NCI-H2196 treated with DMSO at 0.1 percent for 48 hours (cell line): Measurements from ENCODE around the gene ADAMTS17.
"Not testable (repeated sequence)": the region's sequence is repeated elsewhere in the genome, so short reads cannot be mapped to it uniquely, and the experiment has no call there.

Source experiments
- DNase-seq: peaks from one replicate; lab custom pipeline; 2025; ENCODE audit not compliant: unreplicated experiment; lab: John Stamatoyannopoulos, UW

ADAMTS17 gene

DNA sequence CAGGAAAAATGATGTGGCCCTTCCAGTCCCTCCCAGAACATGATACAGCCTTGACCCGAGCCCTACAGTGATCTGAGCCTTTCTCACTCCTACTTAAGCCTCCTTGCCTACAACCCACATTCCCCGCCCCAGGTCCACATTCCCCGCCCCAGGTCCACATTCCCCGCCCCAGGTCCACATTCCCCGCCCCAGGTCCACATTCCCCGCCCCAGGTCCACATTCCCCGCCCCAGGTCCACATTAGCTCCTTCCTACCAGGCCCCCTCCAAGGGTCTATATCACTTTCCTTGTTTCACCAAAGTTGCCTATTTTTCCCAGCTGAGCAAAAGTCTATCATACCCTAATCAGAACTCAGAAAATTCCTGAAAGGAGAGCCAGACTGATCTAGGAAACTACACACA is 2.3 kb downstream of the ADAMTS17 start:
- DNase-seq: not testable (repeated sequence)

DNA sequence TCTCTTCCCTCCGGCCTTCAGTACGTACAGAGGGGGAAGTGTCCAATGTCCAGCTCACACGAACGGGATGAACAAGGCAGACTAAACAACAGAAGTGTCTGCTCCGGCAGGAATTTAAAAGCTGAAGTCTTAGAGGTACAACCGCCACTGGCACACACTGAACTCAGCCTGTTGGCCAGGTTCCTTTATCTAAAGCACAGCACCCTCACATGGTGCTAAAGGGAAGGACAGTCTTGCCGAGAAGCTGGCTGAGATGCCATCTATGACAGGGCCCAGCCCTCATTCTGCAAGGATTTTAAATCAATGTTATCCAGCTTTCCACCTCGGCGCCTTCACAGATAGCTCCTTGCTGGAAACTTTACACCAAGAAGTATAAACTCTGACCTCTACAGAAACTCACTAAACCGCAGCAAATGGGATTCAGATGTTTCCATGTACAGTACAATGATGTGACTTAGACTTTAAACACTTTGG is 2.8 kb downstream of the ADAMTS17 start:
- no peak for DNase-seq

DNA sequence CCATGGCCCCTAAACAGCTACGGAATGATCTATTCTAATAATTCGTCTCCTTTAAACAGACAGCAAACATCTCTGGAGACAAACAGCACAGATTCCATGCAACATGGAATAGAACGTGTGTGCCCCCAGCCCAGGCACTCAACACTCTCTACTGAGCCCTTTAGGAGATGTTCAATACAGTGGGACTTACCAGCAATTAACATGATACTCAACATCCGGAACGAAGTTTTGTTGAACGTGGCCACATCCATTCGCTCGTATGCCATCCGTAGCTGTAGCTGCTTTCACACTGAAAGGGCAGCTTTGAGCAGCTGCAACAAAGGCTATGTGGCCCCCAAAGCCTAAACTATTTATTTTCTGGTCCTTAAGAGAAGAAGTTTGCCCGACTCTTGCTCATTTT is 3.5 kb downstream of the ADAMTS17 start:
- DNase-seq: no peak

DNA sequence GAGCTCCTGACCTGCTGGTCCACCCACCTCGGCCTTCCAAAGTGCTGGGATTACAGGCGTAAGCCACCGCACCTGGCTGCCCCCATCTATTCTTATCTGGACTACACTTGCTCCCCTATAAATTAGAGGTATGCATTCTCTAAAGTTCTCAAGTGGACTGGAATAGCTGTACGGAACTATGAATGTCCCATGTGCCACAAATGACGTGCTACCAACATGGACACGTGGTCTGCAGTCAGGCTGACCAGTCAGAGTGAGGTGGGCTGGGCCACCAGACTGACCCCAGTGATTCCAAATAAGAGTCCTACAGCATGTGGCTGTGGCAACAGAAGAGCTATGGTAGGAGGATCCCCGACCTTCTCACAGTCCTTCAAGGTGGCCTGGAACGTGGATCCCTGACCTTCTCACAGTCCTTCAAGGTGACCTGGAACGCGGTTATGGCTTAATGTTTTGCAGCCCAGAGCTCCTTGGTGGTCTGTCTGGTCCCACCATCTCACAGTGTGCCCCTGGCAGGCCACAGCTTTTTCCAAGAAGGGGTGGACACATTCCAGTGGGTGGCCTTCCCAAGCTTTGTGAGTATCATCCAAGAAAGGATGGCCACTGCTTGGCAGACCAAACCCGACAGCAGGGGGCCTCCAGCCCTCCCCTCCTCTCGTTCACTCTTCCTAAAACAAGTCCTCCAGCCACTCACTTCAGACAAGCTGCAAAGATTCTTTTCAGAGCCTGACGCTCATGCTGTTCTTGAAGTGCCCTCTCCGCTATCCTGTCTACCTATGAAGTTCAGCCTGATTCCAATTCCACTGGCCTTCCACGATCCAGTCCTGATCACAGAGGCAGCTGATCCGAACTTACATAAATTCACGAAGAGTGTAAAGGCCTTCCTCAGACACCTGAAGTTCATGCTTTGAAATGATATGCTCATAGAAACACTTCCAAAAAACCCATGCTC is 4.4 kb downstream of the ADAMTS17 start:
- no peak for DNase-seq

GRCh38 chr15:100336061-100336460 is 5.7 kb downstream of the ADAMTS17 start:
- no peak for DNase-seq

DNA sequence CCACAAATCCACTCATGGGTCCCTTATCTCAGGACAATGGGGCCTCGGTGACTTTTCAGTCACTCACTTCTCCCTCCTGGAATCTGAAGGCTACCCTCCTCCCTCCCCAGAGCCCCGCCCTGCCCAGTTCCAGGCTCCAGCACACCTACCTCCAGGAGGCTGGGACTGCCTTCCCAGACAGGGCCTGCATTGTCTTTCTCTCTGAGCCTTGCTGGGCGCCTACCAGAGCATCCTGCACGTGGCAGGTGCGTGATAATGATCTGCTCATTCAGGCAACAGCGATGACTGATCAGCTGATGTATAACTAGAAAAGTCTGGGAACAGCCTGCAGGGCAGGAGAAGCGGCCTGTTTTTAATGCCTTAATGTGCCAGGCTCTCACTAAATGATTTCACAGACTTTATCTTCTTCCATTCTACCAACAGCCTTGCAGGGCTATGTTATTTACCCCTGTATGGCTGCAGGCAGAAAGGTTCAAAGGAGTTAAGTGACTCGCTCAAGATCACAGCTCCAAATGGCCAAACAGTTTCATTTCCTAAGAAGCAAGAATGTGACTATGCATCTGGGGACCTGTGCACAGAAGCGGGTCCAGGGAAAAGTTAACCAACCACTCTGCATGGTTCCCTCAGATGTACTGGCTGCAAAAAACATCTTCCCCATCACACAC is 6.3 kb downstream of the ADAMTS17 start:
- DNase-seq: no peak

DNA sequence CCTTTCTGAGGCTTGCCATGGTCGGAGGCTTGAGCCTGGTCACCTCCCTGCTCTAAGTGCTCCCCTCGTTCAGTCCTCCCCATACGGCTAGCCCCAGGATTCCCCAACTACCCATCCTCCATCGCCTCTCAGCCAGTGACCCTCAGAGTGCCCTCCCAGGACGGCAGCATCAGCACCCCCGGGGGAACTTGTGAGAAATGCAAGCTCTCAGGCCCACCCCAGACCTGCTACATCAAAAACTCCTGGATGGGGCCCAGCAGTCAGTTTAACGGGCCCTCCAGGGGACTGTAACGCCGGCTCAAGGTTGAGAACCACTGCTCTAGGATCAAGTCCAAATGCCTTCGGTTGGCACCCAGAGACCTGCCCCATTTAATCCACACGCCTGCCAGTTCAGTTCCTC is 6.9 kb downstream of the ADAMTS17 start:
- no peak for DNase-seq

GRCh38 chr15:100334456-100334855 is 7.3 kb downstream of the ADAMTS17 start:
- no peak for DNase-seq

- no peak for DNase-seq
These were observed 7.8 kb downstream of the ADAMTS17 start for GRCh38 chr15:100334015-100334414.

GRCh38 chr15:100333236-100333635 is 8.5 kb downstream of the ADAMTS17 start:
- no peak for DNase-seq

- DNase-seq: no peak
These were observed 9.1 kb downstream of the ADAMTS17 start for GRCh38 chr15:100332721-100333120.

DNA sequence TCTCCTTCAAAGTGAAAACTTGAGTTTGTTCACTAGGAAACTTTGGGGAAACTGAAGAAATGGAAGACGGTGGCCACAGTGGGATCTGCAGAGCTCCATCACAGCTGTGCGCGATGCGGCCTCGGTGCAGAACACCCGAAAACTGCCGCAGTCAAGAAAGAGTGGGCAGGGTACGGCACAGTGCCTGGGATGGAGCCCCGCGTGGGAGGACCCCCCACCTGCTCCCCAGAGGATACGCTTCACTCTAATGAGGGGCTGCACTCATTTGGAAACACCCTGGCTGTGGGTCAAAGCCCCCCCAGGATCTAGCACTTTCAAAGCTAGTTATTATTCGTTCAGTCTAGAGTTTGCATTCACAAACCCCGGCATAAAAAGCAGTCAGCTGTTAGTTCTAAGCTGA is 9.5 kb downstream of the ADAMTS17 start:
- no peak for DNase-seq

DNA sequence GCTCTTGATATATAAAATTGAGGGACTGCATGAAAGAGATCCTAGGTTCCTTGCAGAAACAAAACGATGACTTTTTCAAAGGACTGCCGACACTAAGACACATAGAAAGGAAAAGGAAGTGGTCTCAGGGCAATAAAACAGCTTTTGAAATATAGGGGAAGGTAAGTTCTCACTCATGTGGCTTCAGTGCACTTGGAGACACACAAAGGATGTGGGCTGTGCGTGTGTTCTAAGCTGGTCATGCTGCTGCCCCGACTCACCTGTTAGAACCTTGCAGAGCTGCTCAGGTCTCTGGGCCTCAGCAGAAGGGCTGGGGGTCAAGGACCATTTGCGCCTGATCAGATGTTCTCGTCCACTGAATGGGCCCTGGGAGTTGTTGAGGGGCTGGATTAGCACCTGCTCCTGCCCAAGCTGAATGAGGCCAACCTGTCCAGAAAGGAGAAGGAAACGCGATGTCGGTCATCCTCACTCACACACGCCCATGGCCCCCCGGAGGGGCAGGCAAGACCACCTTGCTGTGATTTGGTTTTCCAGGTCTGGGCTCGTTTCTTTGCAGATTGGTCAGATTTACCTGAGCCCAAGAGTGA is 11.1 kb downstream of the ADAMTS17 start:
- DNase-seq: no peak

DNA sequence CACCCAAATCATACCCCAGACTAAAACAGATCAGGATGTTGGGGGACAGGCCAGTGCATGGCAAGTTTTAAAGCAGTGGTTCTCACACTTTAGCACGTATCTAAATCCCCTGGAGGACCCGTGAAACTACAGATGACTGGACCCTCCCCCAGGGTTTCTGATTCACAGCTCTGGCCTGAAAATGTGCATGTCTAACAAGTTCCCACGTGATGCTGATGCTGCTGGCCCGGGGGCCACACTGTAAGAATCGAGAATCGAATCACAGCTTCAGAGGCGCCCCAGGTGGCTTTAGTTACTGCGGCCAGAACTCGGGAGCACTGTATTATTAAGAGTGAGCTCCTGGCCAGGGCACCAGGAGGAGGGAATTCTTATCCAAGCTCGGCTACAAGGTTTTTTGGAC is 11.6 kb downstream of the ADAMTS17 start:
- no peak for DNase-seq

DNA sequence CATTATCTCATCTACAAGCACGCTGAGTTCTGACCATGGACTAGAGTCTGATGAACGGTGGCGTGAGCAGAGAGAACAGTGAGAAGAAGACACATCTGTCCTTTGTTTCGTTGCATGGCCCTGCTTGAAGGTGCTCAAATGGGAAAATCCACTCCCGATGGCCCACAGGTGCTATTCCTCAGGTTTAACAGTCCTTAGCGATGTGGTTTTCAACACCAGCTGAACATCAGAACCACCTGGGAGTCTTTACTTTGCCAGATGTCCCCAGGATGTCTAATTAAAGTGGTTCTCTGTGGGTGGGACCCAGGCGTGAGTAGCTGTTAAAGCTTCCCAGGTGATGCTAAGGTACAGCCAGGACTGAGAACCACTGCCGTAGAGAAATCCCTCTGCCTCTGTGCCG is 13.0 kb downstream of the ADAMTS17 start:
- no peak for DNase-seq

- no peak for DNase-seq
These were observed 22.9 kb downstream of the ADAMTS17 start for GRCh38 chr15:100318880-100319279.

GRCh38 chr15:100314809-100315400 is 26.9 kb downstream of the ADAMTS17 start:
- DNase-seq: no peak

DNA sequence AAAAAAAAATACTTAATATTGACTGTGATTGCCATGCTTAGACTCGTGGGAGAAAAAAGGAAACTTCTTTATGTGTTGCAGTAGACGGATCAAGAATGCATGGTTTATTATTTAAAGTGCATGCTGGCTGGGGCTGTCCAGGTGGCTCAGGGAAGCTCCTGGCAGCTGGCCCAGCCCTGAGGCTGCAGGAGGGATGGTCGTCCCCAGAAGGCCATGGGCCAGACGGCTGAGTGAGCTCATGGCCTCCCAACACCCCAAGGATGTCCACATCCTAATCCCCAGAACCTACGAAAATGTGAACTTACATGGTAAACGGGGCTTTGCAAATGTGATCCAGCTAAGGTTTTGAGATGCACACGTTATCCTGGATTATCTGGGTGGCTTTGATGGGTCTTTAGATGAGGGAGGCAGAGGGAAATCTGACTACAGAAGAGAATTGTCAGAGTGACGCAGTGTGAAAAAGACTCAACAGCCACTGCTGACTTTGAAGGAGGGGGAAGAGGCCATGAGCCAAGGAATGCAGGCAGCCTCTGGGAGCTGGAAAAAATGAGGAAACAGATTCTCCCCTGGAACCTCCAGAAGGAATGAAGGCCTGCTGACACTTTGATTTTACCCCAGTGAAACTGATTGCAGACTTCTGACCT is 29.8 kb downstream of the ADAMTS17 start:
- no peak for DNase-seq

- DNase-seq: no peak
These were observed 30.6 kb downstream of the ADAMTS17 start for GRCh38 chr15:100311154-100311625.

- DNase-seq: no peak
These were observed 31.1 kb downstream of the ADAMTS17 start for GRCh38 chr15:100310513-100311153.
